Neural progenitor cell (in vitro differentiated cells): ENCODE measurements around the gene PRDM10. TPM values are rescaled to one million over a fixed set of nuclear protein-coding genes. Genes with fewer than 3 reads are reported as not detected.

ENCODE experiments used
- DNase-seq: peaks from one replicate; pipeline ENCODE4 v3.0.0-alpha.2; 2016; ENCODE audit warnings: low spot score
- H2AFZ ChIP-seq: fragments of 200-600 bp; sonication (generic); replicated peaks from 2 replicates; pipeline ENCODE4 v1.6.1; 2016; ENCODE audit warnings: antibody characterized with exemption
- H3F3A ChIP-seq: fragments of 200-600 bp; sonication (generic); 2 replicates; pipeline ENCODE4 v1.6.1; 2016; ENCODE audit warnings: antibody characterized with exemption, low read depth
- H3K27ac ChIP-seq: fragments of 200-600 bp; sonication (generic); 2 replicates; pipeline ENCODE4 v1.5.1; 2016; ENCODE audit warnings: mild to moderate bottlenecking
- H3K27me3 ChIP-seq: fragments of 200-600 bp; sonication (generic); 2 replicates; pipeline ENCODE4 v1.6.1; 2016; ENCODE audit warnings: mild to moderate bottlenecking, moderate library complexity
- H3K36me3 ChIP-seq: fragments of 200-600 bp; sonication (generic); 2 replicates; pipeline ENCODE4 v1.5.1; 2016
- H3K4me1 ChIP-seq: fragments of 200-600 bp; sonication (generic); 2 replicates; pipeline ENCODE4 v1.6.1; 2016; ENCODE audit warnings: mixed run types
- H3K4me2 ChIP-seq: fragments of 200-600 bp; sonication (generic); 2 replicates; pipeline ENCODE4 v1.6.1; 2016
- H3K4me3 ChIP-seq: fragments of 200-600 bp; sonication (generic); 2 replicates; pipeline ENCODE4 v1.5.1; 2016
- H3K79me2 ChIP-seq: fragments of 200-600 bp; sonication (generic); 2 replicates; pipeline ENCODE4 v1.6.1; 2016; ENCODE audit warnings: low read depth
- H3K9ac ChIP-seq: fragments of 200-600 bp; sonication (generic); 2 replicates; pipeline ENCODE4 v1.6.1; 2016
- H3K9me3 ChIP-seq: fragments of 200-600 bp; sonication (generic); 2 replicates; pipeline ENCODE4 v1.5.1; 2016; ENCODE audit warnings: low read depth
- H4K20me1 ChIP-seq: fragments of 200-600 bp; sonication (generic); 2 replicates; pipeline ENCODE4 v1.6.1; 2016; ENCODE audit warnings: low read depth
- H3K27ac Mint-ChIP-seq: 3 replicates; pipeline ENCODE4 v1.8.0; 2021; ENCODE audit warnings: mixed read lengths
- H3K27me3 Mint-ChIP-seq: 2 replicates; pipeline ENCODE4 v1.8.0; 2022; ENCODE audit warnings: low read depth, mild to moderate bottlenecking, inconsistent platforms, moderate library complexity, mixed read lengths; ENCODE audit not compliant: insufficient read depth
- H3K36me3 Mint-ChIP-seq: 3 replicates; pipeline ENCODE4 v1.8.0; 2021; ENCODE audit warnings: mixed read lengths
- H3K4me1 Mint-ChIP-seq: 3 replicates; pipeline ENCODE4 v1.8.0; 2021; ENCODE audit warnings: mixed read lengths
- H3K4me3 Mint-ChIP-seq: 3 replicates; pipeline ENCODE4 v1.8.0; 2021; ENCODE audit warnings: mild to moderate bottlenecking, moderate library complexity, mixed read lengths
- H3K9me3 Mint-ChIP-seq: 3 replicates; pipeline ENCODE4 v1.8.0; 2020; ENCODE audit warnings: mixed read lengths
- EZH2 ChIP-seq: fragments of 200-600 bp; sonication (generic); IDR thresholded peaks from 2 replicates; pipeline ENCODE4 v1.6.1; 2017; ENCODE audit warnings: antibody characterized with exemption, mild to moderate bottlenecking, moderate library complexity
- EZH2phosphoT487 ChIP-seq: fragments of 200-600 bp; sonication (generic); IDR thresholded peaks from 2 replicates; pipeline ENCODE4 v1.6.1; 2017; ENCODE audit warnings: antibody characterized with exemption
- total RNA-seq: library from RNA; depleted of rRNA; stranded (reverse); fragments of >200 nt; gene quantifications from 2 replicates; pipeline ENCODE4 v1.2.3, GENCODE V29; 2015; ENCODE audit warnings: low replicate concordance
- TF ChIP-seq, protein P1 (sequence below): fragments of 200-600 bp; sonication (generic); IDR thresholded peaks from 2 replicates; pipeline ENCODE4 v1.5.1; 2017; ENCODE audit warnings: antibody characterized with exemption, mild to moderate bottlenecking

The PRDM10 gene
- total RNA-seq, 1 donor from 2014 or later: 16.3 TPM

DNA sequence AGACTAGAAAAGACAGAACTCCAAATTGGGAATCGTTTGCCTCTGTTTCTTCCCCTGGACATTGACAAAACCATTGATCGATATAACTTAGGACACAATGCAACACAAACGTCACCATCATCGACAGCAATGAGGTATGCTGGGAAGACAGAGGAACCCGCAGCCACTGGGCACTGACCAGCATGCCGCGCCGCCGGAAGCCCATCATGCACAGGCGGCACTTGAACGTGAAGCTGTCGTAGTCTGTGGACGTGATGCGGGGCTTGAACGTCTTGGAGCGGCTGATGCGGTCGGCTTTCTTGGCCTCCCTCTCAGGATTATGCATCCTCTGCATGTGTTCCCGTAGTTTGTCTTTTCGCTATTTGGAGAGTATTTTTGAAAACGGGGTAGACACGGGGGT is 84.3 kb downstream of the PRDM10 start:
- peaks cover 4% of the 10 kb centered on the region for H3K36me3 Mint-ChIP-seq
- H3K9me3 ChIP-seq: no peaks in the 10 kb centered on the region
- H3F3A ChIP-seq: no peaks in the 10 kb centered on the region
- no peak overlapping the region for H3K4me3 ChIP-seq
- H3K27ac Mint-ChIP-seq: no peak overlapping the region
- no peak overlapping the region for H3K27ac ChIP-seq
- no peaks in the 10 kb centered on the region for H3K27me3 Mint-ChIP-seq
- H3K4me2 ChIP-seq: no peak overlapping the region
- H3K79me2 ChIP-seq: no peaks in the 10 kb centered on the region
- H4K20me1 ChIP-seq: no peaks in the 10 kb centered on the region
- H3K4me1 ChIP-seq: no peaks in the 10 kb centered on the region
- peaks cover 6% of the 10 kb centered on the region for H3K36me3 ChIP-seq
- TF ChIP-seq, protein P1, sequence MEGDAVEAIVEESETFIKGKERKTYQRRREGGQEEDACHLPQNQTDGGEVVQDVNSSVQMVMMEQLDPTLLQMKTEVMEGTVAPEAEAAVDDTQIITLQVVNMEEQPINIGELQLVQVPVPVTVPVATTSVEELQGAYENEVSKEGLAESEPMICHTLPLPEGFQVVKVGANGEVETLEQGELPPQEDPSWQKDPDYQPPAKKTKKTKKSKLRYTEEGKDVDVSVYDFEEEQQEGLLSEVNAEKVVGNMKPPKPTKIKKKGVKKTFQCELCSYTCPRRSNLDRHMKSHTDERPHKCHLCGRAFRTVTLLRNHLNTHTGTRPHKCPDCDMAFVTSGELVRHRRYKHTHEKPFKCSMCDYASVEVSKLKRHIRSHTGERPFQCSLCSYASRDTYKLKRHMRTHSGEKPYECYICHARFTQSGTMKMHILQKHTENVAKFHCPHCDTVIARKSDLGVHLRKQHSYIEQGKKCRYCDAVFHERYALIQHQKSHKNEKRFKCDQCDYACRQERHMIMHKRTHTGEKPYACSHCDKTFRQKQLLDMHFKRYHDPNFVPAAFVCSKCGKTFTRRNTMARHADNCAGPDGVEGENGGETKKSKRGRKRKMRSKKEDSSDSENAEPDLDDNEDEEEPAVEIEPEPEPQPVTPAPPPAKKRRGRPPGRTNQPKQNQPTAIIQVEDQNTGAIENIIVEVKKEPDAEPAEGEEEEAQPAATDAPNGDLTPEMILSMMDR: no peak
- TF ChIP-seq EZH2phosphoT487: no peak
- no peak for TF ChIP-seq EZH2
- DNase-seq: no peak
- H3K4me1 Mint-ChIP-seq: no peaks in the 10 kb centered on the region
- no peak overlapping the region for H2AFZ ChIP-seq
- H3K9ac ChIP-seq: no peak overlapping the region
- H3K4me3 Mint-ChIP-seq: no peak overlapping the region
- no peaks in the 10 kb centered on the region for H3K27me3 ChIP-seq
- no peaks in the 10 kb centered on the region for H3K9me3 Mint-ChIP-seq

GRCh38 chr11:129917231-129917630 is 85.4 kb downstream of the PRDM10 start:
- H3K9ac ChIP-seq: no peak overlapping the region
- H3F3A ChIP-seq: no peaks in the 10 kb centered on the region
- TF ChIP-seq, protein P1: no peak
- no peak for TF ChIP-seq EZH2phosphoT487
- TF ChIP-seq EZH2: no peak
- H3K4me2 ChIP-seq: no peak overlapping the region
- H3K9me3 Mint-ChIP-seq: no peaks in the 10 kb centered on the region
- no peak overlapping the region for H3K27ac Mint-ChIP-seq
- H2AFZ ChIP-seq: no peak overlapping the region
- no peaks in the 10 kb centered on the region for H4K20me1 ChIP-seq
- no peaks in the 10 kb centered on the region for H3K79me2 ChIP-seq
- H3K27ac ChIP-seq: no peak overlapping the region
- H3K36me3 Mint-ChIP-seq: peaks cover 4% of the 10 kb centered on the region
- no peaks in the 10 kb centered on the region for H3K4me1 Mint-ChIP-seq
- no peak for DNase-seq
- H3K27me3 ChIP-seq: no peaks in the 10 kb centered on the region
- no peak overlapping the region for H3K4me3 Mint-ChIP-seq
- no peaks in the 10 kb centered on the region for H3K9me3 ChIP-seq
- no peaks in the 10 kb centered on the region for H3K4me1 ChIP-seq
- no peak overlapping the region for H3K4me3 ChIP-seq
- no peaks in the 10 kb centered on the region for H3K36me3 ChIP-seq
- no peaks in the 10 kb centered on the region for H3K27me3 Mint-ChIP-seq

GRCh38 chr11:129911298-129911697 is 91.3 kb downstream of the PRDM10 start:
- Histone ChIP-seq H3K36me3 (no peaks in the 10 kb centered on the region), H3K4me2 (no peak overlapping the region)
- H3K9me3 Mint-ChIP-seq: no peaks in the 10 kb centered on the region

More at GRCh38 chr11:129911298-129911697, 91.3 kb downstream of the PRDM10 start:
- Histone ChIP-seq H3K27me3 (no peaks in the 10 kb centered on the region), H3K79me2 (no peaks in the 10 kb centered on the region), H3K4me1 (peaks cover 7% of the 10 kb centered on the region), H3K9ac (no peak overlapping the region), H4K20me1 (no peaks in the 10 kb centered on the region), H3K4me3 (no peak overlapping the region), H3F3A (no peaks in the 10 kb centered on the region), H3K9me3 (no peaks in the 10 kb centered on the region), H2AFZ (no peak overlapping the region), H3K27ac (no peak overlapping the region)
- no peak overlapping the region for H3K4me3 Mint-ChIP-seq
- no peaks in the 10 kb centered on the region for H3K4me1 Mint-ChIP-seq
- no peak overlapping the region for H3K27ac Mint-ChIP-seq
- TF ChIP-seq EZH2phosphoT487: no peak
- TF ChIP-seq EZH2: no peak
- TF ChIP-seq, protein P1: no peak
- H3K36me3 Mint-ChIP-seq: peaks cover 15% of the 10 kb centered on the region
- H3K27me3 Mint-ChIP-seq: no peaks in the 10 kb centered on the region
- DNase-seq: no peak
